Activated T-helper 2 cell treated with anti-CD3 and anti-CD28 coated beads, Interferon-gamma antibody, Interleukin-2, Interleukin-4, amounts not matched to agents 10 μg/mL and 5 μg/mL and 100 μg/mL, durations not matched to agents 14 hours and 24 hours and 36 hours (primary cell): ENCODE results near the gene DUSP10. TPM values are rescaled to one million over a fixed set of nuclear protein-coding genes. Genes with fewer than 3 reads are reported as not detected.

Experiments
- DNase-seq: peaks from one replicate; pipeline ENCODE4 v3.0.0; 2021; ENCODE audit warnings: low spot score
- H3K27ac Mint-ChIP-seq: one replicate; pipeline ENCODE4 v1.8.0; 2021; ENCODE audit warnings: mixed read lengths
- H3K27me3 Mint-ChIP-seq: one replicate; pipeline ENCODE4 v1.8.0; 2021; ENCODE audit warnings: low read depth, mixed read lengths
- H3K36me3 Mint-ChIP-seq: one replicate; pipeline ENCODE4 v1.8.0; 2021; ENCODE audit warnings: low read depth, mixed read lengths
- H3K4me1 Mint-ChIP-seq: one replicate; pipeline ENCODE4 v1.8.0; 2021; ENCODE audit warnings: low read depth, mixed read lengths
- H3K4me3 Mint-ChIP-seq: one replicate; pipeline ENCODE4 v1.8.0; 2021; ENCODE audit warnings: low read depth, mild to moderate bottlenecking, moderate library complexity, mixed read lengths
- H3K9me3 Mint-ChIP-seq: one replicate; pipeline ENCODE4 v1.8.0; 2021; ENCODE audit warnings: mixed read lengths
- intact Hi-C: fragments of 100-400 bp; cut with micrococcal nuclease; formaldehyde crosslinking; loops from one replicate; pipeline ENCODE4 v1.15.1; 2023
- total RNA-seq: library from RNA; stranded (reverse); gene quantifications from 2 replicates; pipeline ENCODE4 v1.2.3, GENCODE V29; 2022

DUSP10 gene
- total RNA-seq, 1 donor from 2014 or later, result 21.7 TPM

- no peaks in the 10 kb centered on the region for H3K27me3 Mint-ChIP-seq
- peaks cover 16% of the 10 kb centered on the region for H3K4me1 Mint-ChIP-seq
- no peak overlapping the region for H3K4me3 Mint-ChIP-seq
- peaks cover 85% of the 10 kb centered on the region for H3K36me3 Mint-ChIP-seq
- no peaks in the 10 kb centered on the region for H3K9me3 Mint-ChIP-seq
- no peak overlapping the region for H3K27ac Mint-ChIP-seq
- intact Hi-C loops, result no loop called here
- no peak for DNase-seq
These were observed 40.2 kb downstream of the DUSP10 start for GRCh38 chr1:221701570-221702186.

DNA sequence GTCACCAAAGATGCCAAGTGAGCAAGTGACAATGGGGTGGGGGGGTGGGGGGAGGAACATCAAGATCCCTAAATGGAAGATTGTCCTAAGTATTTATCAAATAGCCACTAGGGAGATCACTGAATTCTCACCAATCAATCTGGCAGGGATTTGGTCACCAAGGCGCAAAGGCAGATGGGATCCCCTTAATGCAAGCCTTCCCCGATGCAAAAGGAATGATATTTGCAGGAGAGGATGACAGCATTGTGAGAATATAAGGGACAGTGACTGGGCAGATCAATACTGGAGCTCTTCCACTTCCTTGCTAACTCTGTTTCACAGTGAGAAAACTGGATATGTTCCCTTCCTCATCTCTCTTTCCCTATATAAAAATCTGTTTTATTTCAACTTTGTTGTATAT, 40.9 kb downstream of the DUSP10 start:
- Mint-ChIP-seq H3K4me1 (peaks cover 13% of the 10 kb centered on the region), H3K27ac (no peak overlapping the region), H3K9me3 (no peaks in the 10 kb centered on the region), H3K4me3 (no peak overlapping the region), H3K27me3 (no peaks in the 10 kb centered on the region), H3K36me3 (peaks cover 84% of the 10 kb centered on the region)
- DNase-seq, result no peak
- intact Hi-C loops, result no loop called here

DNA sequence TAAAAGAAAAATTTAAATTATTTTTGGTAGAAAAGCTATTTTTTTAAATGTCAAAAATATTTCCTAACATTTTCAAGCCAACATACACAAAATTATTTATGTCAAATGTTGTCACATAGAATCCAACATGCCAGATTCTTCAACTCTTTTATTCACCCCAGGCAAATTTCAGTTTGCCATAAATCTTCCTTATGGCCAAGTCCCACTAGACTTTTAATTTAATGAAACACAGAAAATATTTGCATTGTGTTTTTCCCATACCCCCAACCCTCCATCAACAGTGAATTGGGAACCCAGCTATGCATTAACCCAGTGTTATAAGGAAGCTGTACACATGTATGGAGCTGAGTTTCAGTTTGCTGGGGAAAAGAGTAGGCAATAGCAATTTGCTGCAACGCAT, 41.4 kb downstream of the DUSP10 start:
- Mint-ChIP-seq H3K9me3 (no peaks in the 10 kb centered on the region), H3K36me3 (peaks cover 80% of the 10 kb centered on the region), H3K4me1 (peaks cover 12% of the 10 kb centered on the region), H3K27me3 (no peaks in the 10 kb centered on the region), H3K27ac (no peak overlapping the region), H3K4me3 (no peak overlapping the region)
- DNase-seq, result no peak
- intact Hi-C loops, result no loop called here

DNA sequence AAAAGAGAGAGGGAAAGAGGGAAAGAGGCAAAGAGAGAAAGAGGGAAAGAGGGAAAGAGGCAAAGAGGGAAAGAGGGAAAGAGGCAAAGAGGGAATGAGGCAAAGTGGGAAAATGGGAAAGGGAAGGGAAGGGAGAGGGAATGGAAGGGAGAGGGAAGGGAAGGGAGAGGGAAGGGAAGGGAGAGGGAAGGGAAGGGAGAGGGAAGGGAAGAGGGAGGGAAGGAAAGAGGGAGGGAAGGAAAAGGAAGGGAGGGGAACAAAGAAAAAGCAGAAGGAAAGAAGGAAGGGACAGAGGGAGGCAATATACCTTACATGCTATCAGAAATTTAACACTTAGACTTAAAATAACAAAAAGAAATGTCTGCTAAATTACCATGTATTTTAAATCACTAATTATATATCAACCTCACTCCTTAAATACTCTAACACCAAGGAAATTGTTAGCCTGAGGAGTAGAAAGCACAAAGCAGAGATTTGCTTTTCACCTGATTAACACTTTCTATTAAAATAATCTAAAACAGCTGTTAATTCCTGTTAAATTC, 41.8 kb downstream of the DUSP10 start:
- no peak overlapping the region for H3K27ac Mint-ChIP-seq
- H3K4me3 Mint-ChIP-seq, result no peak overlapping the region
- H3K4me1 Mint-ChIP-seq, result peaks cover 11% of the 10 kb centered on the region
- peaks cover 75% of the 10 kb centered on the region for H3K36me3 Mint-ChIP-seq
- intact Hi-C loops, result no loop called here
- H3K9me3 Mint-ChIP-seq, result no peaks in the 10 kb centered on the region
- DNase-seq, result no peak
- no peaks in the 10 kb centered on the region for H3K27me3 Mint-ChIP-seq

GRCh38 chr1:221699577-221699976, 42.3 kb downstream of the DUSP10 start:
- DNase-seq, result no peak
- no peaks in the 10 kb centered on the region for H3K9me3 Mint-ChIP-seq
- no peak overlapping the region for H3K4me3 Mint-ChIP-seq
- H3K27ac Mint-ChIP-seq, result no peak overlapping the region
- intact Hi-C loops, result no loop called here
- H3K4me1 Mint-ChIP-seq, result peaks cover 11% of the 10 kb centered on the region
- no peaks in the 10 kb centered on the region for H3K27me3 Mint-ChIP-seq
- H3K36me3 Mint-ChIP-seq, result peaks cover 70% of the 10 kb centered on the region

GRCh38 chr1:221698579-221699349, 43.1 kb downstream of the DUSP10 start:
- Mint-ChIP-seq H3K4me3 (no peak overlapping the region), H3K27me3 (no peaks in the 10 kb centered on the region), H3K27ac (no peak overlapping the region), H3K4me1 (peaks cover 10% of the 10 kb centered on the region), H3K36me3 (peaks cover 63% of the 10 kb centered on the region), H3K9me3 (no peaks in the 10 kb centered on the region)
- intact Hi-C loops, result no loop called here
- DNase-seq, result no peak

DNA sequence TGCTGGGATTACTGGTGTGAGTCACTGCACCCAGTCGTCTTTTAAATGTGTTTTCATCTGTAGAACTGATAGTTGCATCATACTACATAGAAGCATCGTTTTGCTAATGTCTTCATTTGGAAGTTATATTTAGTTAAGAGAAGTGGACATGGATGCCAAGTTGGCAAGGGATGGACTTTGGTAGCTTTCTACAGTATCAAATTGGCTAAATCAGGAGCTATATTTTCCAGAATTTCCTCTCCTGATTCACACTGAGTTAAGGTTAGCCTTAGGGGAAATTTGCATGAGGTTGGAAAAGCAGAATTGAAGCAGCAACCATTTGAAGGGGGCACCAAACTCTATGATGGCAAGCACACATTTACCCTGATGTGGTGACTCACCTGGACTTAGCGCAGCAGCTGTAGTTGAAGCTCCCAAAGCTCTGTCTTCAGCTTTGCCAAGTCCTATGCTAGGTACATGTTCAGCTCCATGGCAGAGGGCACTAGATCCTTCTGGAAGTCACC, 43.9 kb downstream of the DUSP10 start:
- H3K4me3 Mint-ChIP-seq, result no peak overlapping the region
- peaks cover 9% of the 10 kb centered on the region for H3K4me1 Mint-ChIP-seq
- no peak overlapping the region for H3K27ac Mint-ChIP-seq
- intact Hi-C loops, result no loop called here
- H3K9me3 Mint-ChIP-seq, result peaks cover 4% of the 10 kb centered on the region
- no peaks in the 10 kb centered on the region for H3K27me3 Mint-ChIP-seq
- peaks cover 58% of the 10 kb centered on the region for H3K36me3 Mint-ChIP-seq
- DNase-seq, result no peak

GRCh38 chr1:221696718-221697461, 45.0 kb downstream of the DUSP10 start:
- DNase-seq, result no peak
- no peak overlapping the region for H3K4me3 Mint-ChIP-seq
- peaks cover 14% of the 10 kb centered on the region for H3K4me1 Mint-ChIP-seq
- intact Hi-C loops, result no loop called here
- peaks cover 4% of the 10 kb centered on the region for H3K9me3 Mint-ChIP-seq
- peaks cover 51% of the 10 kb centered on the region for H3K36me3 Mint-ChIP-seq
- no peaks in the 10 kb centered on the region for H3K27me3 Mint-ChIP-seq
- no peak overlapping the region for H3K27ac Mint-ChIP-seq

DNA sequence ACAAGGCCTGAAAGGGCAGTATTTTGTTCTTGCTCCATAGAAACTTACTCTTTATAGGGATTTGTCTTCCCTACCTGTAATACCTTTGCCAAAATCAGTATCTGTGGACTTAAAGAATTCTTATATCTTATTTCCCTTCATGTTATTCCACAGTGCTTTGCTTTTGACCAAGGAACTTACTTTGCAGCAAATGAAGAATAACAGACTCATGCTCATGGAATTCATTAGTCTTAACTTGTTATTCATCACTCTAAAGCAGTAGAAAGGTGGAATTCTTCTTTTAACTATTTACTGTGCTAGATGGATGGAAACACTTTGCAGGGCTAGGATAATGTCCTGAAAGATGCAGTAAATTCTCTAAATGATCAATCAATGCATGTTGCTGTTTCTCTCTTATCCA, 45.9 kb downstream of the DUSP10 start:
- peaks cover 20% of the 10 kb centered on the region for H3K4me1 Mint-ChIP-seq
- intact Hi-C loops, result no loop called here

GRCh38 chr1:221695301-221695700, 46.6 kb downstream of the DUSP10 start:
- Mint-ChIP-seq H3K9me3 (peaks cover 4% of the 10 kb centered on the region), H3K4me1 (peaks cover 27% of the 10 kb centered on the region), H3K36me3 (peaks cover 38% of the 10 kb centered on the region), H3K27me3 (no peaks in the 10 kb centered on the region), H3K27ac (no peak overlapping the region), H3K4me3 (no peak overlapping the region)
- intact Hi-C loops, result no loop called here
- DNase-seq, result no peak

More for the DNA sequence above, 45.9 kb downstream of the DUSP10 start:
- no peaks in the 10 kb centered on the region for H3K27me3 Mint-ChIP-seq
- peaks cover 43% of the 10 kb centered on the region for H3K36me3 Mint-ChIP-seq
- no peak for DNase-seq
- no peak overlapping the region for H3K4me3 Mint-ChIP-seq
- H3K27ac Mint-ChIP-seq, result no peak overlapping the region
- peaks cover 4% of the 10 kb centered on the region for H3K9me3 Mint-ChIP-seq

DNA sequence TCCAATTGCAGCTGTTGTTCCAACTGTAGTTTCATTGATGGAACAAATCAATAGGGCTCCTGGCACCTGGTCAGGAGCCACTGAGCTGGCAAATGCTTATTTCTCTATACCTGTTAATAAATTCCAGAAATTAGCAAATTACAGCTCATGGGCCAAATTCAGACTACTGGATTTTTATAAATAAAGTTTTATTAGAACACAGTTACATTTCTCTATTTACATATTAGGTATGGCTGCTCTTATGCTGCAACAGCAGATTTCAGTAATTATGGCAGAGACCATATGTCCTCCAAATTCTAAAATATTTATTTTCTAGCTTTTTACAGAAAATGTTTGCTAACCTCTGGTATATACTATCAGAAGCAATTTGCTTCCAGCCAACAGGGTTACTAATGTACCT, 47.8 kb downstream of the DUSP10 start:
- Mint-ChIP-seq H3K27me3 (no peaks in the 10 kb centered on the region), H3K4me3 (no peak overlapping the region), H3K4me1 (peaks cover 34% of the 10 kb centered on the region), H3K36me3 (peaks cover 32% of the 10 kb centered on the region), H3K27ac (no peak overlapping the region), H3K9me3 (peaks cover 4% of the 10 kb centered on the region)
- DNase-seq, result no peak
- intact Hi-C loops, result no loop called here

DNA sequence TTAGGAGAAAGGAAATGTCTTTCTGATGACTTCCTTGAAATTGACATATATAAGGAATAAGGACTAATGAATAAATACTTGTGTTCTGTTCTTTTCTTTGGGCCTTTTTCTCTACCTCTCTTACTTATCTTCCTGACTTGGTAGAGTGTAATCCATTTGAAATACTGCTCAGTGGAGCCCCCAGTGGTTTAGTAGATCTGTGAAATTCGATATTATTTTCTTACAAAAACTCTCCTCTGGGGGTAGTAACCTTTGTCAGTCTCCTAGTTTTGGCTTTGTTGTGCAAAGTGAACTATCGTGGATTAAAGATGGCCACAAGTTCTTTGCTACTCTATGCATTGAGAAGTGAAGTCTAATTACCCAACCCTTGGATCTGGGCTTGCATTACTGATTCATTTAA, 48.8 kb downstream of the DUSP10 start:
- peaks cover 22% of the 10 kb centered on the region for H3K36me3 Mint-ChIP-seq
- H3K27me3 Mint-ChIP-seq, result no peaks in the 10 kb centered on the region
- no peak for DNase-seq
- peaks cover 35% of the 10 kb centered on the region for H3K4me1 Mint-ChIP-seq
- no peak overlapping the region for H3K27ac Mint-ChIP-seq
- peaks cover 4% of the 10 kb centered on the region for H3K9me3 Mint-ChIP-seq
- H3K4me3 Mint-ChIP-seq, result no peak overlapping the region
- intact Hi-C loops, result no loop called here
